Epithelial cell of proximal tubule (primary cell): ENCODE results near the gene STRA6. TPM values are rescaled to one million over a fixed set of nuclear protein-coding genes. Genes with fewer than 3 reads are reported as not detected.

Experiments
- DNase-seq: peaks from one replicate; pipeline ENCODE4 v3.0.0-alpha.2; 2011; ENCODE audit warnings: low read depth
- H3K4me3 ChIP-seq: 2 replicates; pipeline ENCODE4 v1.5.1; 2011; ENCODE audit warnings: low read depth, mild to moderate bottlenecking, low read length
- CTCF ChIP-seq: conservative IDR thresholded peaks from 2 replicates; pipeline ENCODE4 v1.5.1; 2012; ENCODE audit warnings: low read depth, mild to moderate bottlenecking, low read length
- total RNA-seq: library from RNA; depleted of rRNA; stranded (reverse); fragments of >200 nt; gene quantifications from 2 replicates; pipeline ENCODE4 v1.2.3, GENCODE V29; 2015

The STRA6 gene
- total RNA-seq, 1 donor from 2014 or later: 3.9 TPM

GRCh38 chr15:74234598-74234875, 31.9 kb upstream of the STRA6 start:
- DNase-seq: no peak
- no peak for TF ChIP-seq CTCF
- no peak overlapping the region for H3K4me3 ChIP-seq

GRCh38 chr15:74233851-74234597, 31.4 kb upstream of the STRA6 start:
- no peak for TF ChIP-seq CTCF
- no peak for DNase-seq
- no peak overlapping the region for H3K4me3 ChIP-seq

- no peak for TF ChIP-seq CTCF
- DNase-seq: no peak
- H3K4me3 ChIP-seq: no peak overlapping the region
These were observed 30.8 kb upstream of the STRA6 start for GRCh38 chr15:74233373-74233772.

GRCh38 chr15:74231475-74231874, 28.9 kb upstream of the STRA6 start:
- no peak for TF ChIP-seq CTCF
- no peak overlapping the region for H3K4me3 ChIP-seq
- DNase-seq: no peak

- H3K4me3 ChIP-seq: no peak overlapping the region
- no peak for DNase-seq
- no peak for TF ChIP-seq CTCF
These were observed 27.1 kb upstream of the STRA6 start for GRCh38 chr15:74229686-74230085.

GRCh38 chr15:74228723-74229081, 26.1 kb upstream of the STRA6 start:
- no peak for DNase-seq
- no peak for TF ChIP-seq CTCF
- H3K4me3 ChIP-seq: no peak overlapping the region

GRCh38 chr15:74227968-74228722, 25.6 kb upstream of the STRA6 start:
- DNase-seq: no peak
- H3K4me3 ChIP-seq: no peak overlapping the region

More at GRCh38 chr15:74227968-74228722, 25.6 kb upstream of the STRA6 start:
- no peak for TF ChIP-seq CTCF
